Left forelimb (tissue), 1 donor: ENCODE measurements around the gene RNF215.

Source experiments
- DNase-seq: peaks from one replicate; pipeline ENCODE4 v3.0.0-alpha.2; 2018; ENCODE audit warnings: low spot score

The RNF215 gene

GRCh38 chr22:30396871-30397655 is 9.9 kb upstream of the RNF215 start, which contains the start of gene SEC14L2:
Gene SEC14L2, plus strand, starts transcription at chr22:30397018. Its CDS starts 99 bp downstream, at chr22:30397117.
- DNase-seq: no peak

- no peak for DNase-seq
Observed at GRCh38 chr22:30393885-30394284, 6.7 kb upstream of the RNF215 start.

GRCh38 chr22:30393322-30393680 is 6.1 kb upstream of the RNF215 start:
- no peak for DNase-seq

DNA sequence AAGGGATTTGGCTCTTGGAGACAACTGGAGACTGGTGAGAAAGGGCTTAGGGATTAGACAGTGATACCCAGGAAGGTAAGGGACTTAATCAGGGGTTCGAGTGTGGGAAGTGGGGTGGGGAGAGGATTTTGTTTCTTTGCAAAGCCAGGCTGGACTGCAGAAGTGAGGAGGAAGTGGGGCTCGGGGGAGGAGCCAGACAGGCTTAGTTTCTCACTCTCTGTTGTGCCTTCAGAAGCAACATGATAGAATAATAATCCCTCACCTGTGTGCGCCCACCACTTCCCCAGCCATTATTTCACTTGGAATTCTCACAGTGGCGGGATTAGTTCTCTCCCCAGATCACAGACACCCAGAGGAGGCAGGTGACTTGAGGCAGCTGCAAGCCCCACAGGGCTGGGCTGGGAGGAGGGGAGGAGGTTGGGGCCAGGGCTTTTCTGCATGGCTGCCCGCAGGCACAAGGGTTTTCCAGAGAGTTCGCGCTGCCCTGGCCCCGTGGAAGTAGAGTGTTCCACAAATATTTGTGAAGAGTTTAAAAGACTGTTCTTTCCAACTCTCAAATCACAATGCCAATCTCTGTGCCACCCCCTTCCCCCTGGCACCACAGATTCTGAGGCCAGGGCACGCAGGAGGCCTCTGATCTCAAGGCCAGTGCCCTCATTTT is 5.6 kb upstream of the RNF215 start:
- DNase-seq: no peak

DNA sequence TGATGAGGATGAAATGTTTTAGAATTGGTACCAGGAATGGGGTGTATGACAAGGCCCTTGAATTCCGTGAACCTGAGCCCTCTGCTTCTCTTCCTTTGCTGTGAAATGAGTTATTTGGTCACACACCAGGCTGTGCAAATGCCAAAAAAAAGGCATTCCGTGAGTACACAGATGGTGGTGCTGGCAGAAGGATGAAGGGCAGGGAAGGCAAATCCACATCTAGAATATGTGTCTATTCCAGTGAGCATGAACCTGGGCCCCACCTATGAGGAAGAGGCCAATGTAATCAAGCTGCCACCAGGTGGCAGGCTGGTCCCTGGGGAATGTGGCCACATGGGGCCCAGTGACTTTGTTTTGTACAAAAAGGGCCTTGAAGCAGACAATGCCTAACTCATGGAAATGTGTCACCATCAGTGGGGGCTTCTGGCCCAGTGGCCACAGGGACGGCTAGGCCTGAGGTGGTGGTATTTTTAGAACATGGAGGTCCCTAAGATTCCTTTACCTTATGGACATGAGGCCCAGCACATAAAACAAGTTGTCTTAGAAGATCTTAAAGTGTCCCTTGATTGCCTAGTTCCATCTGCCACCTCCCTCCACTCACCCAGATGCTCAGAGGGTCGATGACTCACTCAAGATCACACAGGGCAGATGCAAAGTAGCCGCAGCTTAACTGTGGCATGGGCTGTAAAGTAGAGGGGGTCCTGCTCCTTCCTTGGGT is 3.9 kb upstream of the RNF215 start:
- DNase-seq: no peak

DNA sequence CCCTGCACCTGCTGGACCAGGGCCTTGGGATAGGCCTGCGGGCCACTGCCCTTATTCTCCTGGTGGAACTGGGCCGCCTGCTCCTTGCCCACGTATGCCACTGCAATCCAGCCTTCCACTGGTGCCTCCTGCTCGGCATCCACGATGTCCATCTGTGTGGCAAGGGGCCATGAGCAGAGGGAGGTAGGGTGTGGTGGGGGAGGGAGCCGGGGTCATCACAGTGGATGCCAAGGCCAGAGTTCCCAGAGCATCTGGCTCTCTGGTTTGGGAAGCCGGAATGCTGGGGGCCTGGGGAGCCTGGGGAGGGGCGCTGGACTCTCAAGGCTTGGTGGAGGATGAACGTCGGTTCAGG is 627 bp downstream of the RNF215 start:
- DNase-seq: no peak

DNA sequence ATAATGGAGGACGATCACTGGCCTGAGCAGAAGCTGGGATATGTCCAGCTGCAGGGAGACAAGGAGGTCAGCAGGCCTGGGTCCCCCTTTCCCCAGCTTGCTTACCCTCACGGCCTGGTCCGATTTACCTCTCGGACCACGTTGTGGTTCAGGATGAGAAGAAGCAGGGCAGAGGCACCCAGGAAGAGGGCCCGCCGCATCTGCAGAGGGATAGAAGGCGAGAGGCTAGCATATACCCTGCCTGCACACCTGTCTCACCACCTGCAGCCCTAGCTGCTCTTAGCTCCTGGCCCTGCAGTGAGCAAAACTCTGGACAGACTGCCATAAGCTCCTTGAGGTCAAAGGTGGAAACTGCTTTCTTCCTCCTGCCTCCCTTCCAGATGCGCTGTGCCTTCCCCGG is 1.3 kb downstream of the RNF215 start:
- DNase-seq: no peak

GRCh38 chr22:30383061-30383460 is 4.2 kb downstream of the RNF215 start:
- DNase-seq: no peak

GRCh38 chr22:30382340-30382739 is 4.9 kb downstream of the RNF215 start:
- no peak for DNase-seq

- no peak for DNase-seq
Observed at GRCh38 chr22:30381264-30381663, 5.9 kb downstream of the RNF215 start.

- DNase-seq: no peak
Observed at GRCh38 chr22:30380011-30380410, 7.2 kb downstream of the RNF215 start.

- no peak for DNase-seq
Observed at GRCh38 chr22:30375312-30375849, 11.8 kb downstream of the RNF215 start.

DNA sequence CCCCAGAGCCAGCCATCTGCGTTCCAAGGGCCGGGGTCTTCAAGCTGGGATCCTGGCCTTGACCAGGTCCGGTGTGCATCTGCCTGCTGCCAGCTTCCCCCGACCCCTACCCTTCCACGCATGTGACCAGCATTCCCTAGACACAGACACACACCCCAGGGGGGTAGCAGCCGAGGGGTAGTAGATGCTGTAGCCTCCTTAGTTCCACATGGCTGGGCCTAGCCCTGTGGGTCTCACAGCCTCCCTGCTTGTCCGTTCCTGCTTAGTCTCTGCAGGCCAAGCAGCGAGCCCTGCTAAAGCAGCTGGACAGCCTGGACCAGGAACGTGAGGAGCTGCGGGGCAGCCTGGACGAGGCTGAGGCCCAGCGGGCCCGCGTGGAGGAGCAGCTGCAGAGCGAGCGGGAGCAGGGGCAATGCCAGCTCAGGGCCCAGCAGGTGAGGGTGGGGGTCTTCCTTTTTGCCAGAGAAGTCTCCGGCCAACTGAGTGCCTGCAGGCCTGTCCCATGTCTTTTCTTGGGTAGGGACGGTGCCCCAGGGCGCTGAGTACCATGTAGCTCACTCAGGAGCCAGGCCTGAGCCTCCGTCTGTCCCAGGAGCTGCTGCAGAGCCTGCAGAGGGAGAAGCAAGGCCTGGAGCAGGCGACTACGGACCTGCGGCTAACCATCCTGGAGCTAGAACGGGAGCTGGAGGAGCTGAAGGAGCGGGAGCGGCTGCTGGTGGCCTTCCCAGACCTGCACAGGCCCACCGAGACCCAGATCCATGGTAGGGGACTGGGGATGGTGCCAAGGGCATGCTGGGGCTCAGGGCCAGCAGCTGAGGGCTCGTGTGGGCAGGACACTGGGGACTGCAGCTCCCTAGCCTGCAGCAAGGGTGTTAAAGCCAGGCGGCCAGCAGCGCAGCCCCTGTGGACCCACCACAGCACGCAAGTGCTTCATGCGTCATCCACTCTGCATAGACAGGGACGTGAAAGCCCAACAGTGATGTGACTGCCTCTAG is 13.6 kb downstream of the RNF215 start:
- DNase-seq: no peak

GRCh38 chr22:30372915-30373314 is 14.3 kb downstream of the RNF215 start:
- no peak for DNase-seq

- no peak for DNase-seq
Observed at GRCh38 chr22:30371981-30372380, 15.2 kb downstream of the RNF215 start.

DNA sequence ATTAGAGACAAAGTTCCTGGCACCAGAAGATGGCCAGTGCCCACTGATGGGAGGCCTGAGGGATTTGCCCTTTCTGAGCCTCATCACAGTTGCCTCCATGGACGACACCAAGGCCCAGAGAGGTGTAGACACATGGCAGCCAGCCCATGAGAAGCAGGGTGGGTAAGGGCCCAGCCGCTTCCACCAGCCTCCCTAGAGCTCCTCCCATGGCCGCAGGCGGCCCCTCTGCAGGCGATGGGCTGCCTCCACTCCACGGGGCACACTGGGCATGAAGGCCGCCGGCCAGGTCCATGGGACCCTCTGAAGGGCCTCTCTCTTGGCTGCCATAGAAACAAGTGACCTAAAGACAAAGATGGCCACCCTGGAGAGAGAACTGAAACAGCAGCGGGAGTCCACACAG is 15.9 kb downstream of the RNF215 start:
- DNase-seq: no peak

- DNase-seq: peak; percentile 63
Observed at GRCh38 chr22:30370641-30371230, 16.5 kb downstream of the RNF215 start.

DNA sequence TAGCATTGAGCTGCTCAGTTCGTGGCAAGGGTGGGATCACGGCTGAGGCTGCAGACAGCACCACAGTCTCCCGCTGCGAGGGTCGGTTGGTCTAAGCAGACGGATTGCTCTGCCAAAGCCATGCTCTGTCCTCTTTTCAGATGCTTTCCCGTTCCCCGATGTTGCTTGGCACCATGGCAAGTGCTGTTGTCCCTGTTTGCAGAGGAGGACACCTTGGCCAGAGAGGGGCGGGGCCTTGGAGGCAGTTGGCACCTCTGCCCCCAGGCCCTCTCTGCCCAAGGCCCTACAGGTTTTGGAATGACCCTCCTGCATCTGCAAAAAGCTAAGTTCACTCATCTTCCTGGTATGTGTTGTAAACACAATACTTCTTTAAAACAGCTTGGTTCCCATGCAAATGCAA is 18.8 kb downstream of the RNF215 start:
- DNase-seq: no peak

DNA sequence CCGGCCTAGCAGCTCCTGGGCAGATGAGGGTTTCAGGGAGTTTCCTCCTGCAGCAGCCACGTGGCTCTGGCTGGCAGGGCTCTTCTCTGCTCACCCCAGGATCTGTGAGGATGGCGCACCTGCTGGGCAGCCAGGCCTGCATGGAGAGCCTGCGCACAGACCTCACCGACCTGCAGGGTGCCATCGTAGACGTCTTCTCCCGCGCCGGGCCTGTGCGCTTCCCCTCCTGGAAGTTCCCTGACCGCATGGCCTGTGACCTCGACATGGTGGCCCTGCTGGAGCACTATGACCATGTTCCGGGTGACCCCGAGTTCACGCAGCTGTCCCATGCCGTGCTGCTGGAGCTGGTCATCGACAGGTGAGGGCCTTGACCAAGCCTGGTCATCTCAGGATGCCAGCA is 21.3 kb downstream of the RNF215 start:
- DNase-seq: no peak

DNA sequence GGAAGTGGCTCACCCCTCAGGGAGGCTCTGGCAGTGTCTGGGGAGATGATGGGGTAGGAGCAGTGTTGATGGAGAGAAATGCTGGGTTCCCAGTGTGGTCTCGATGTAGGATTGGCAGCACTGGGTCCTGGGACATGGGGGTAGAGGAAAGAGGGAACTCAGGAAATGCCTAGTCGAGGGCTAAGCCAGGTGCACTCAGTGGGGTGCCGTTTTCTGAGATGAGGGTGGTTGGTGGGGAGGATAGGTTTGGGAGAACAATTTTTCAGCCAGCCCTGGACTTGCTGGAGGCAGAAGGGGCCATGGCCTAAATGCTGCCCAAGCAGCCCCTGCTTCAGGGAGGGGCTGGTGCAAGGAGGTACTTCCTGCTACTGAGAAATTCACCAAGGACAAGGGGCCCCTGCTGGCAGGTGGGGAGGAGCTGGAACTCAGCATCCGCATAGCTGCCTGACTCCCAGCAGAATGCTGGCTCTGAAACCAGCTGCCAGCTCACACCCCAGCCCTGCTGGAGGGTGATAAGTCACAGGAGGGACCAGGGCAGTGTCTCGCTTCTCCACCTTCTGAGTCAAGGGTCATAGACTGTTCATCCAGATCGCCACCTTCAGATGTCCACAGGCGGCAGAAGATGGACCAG is 24.4 kb downstream of the RNF215 start:
- DNase-seq: no peak
